HG02973 (cell line): ENCODE results near the gene PLCH1.

ENCODE experiments used
- ATAC-seq: cut with Tn5 transposase; IDR thresholded peaks from one replicate; pipeline ENCODE4 v1.9.1; 2021; ENCODE audit warnings: moderate library complexity; ENCODE audit not compliant: unreplicated experiment

Gene PLCH1

GRCh38 chr3:155609586-155609985 lies 135.3 kb downstream of the PLCH1 start:
- ATAC-seq, result no peak

GRCh38 chr3:155608228-155608920 lies 136.5 kb downstream of the PLCH1 start:
- no peak for ATAC-seq

GRCh38 chr3:155607761-155608160 lies 137.1 kb downstream of the PLCH1 start:
- no peak for ATAC-seq

GRCh38 chr3:155605571-155605970 lies 139.3 kb downstream of the PLCH1 start:
- no peak for ATAC-seq

GRCh38 chr3:155604967-155605366 lies 139.9 kb downstream of the PLCH1 start:
- no peak for ATAC-seq

- no peak for ATAC-seq
Observed at GRCh38 chr3:155604126-155604525, 140.7 kb downstream of the PLCH1 start.

GRCh38 chr3:155603302-155603701 lies 141.6 kb downstream of the PLCH1 start:
- no peak for ATAC-seq

- ATAC-seq, result no peak
Observed at GRCh38 chr3:155602307-155602706, 142.6 kb downstream of the PLCH1 start.

GRCh38 chr3:155598671-155599070 lies 146.2 kb downstream of the PLCH1 start:
- ATAC-seq, result no peak

GRCh38 chr3:155596615-155597014 lies 148.3 kb downstream of the PLCH1 start:
- ATAC-seq, result no peak

GRCh38 chr3:155595371-155595770 lies 149.5 kb downstream of the PLCH1 start:
- ATAC-seq, result no peak

- no peak for ATAC-seq
Observed at GRCh38 chr3:155594526-155595187, 150.2 kb downstream of the PLCH1 start.

GRCh38 chr3:155587581-155587980 lies 157.3 kb downstream of the PLCH1 start:
- no peak for ATAC-seq

GRCh38 chr3:155585384-155585783 lies 159.5 kb downstream of the PLCH1 start:
- ATAC-seq, result no peak

GRCh38 chr3:155581579-155581978 lies 163.3 kb downstream of the PLCH1 start:
- no peak for ATAC-seq

- ATAC-seq, result no peak
Observed at GRCh38 chr3:155572085-155572484, 172.8 kb downstream of the PLCH1 start.

- ATAC-seq, result no peak
Observed at GRCh38 chr3:155568295-155568694, 176.6 kb downstream of the PLCH1 start.

GRCh38 chr3:155560594-155560993 lies 184.3 kb downstream of the PLCH1 start:
- ATAC-seq, result no peak

- no peak for ATAC-seq
Observed at GRCh38 chr3:155560135-155560534, 184.7 kb downstream of the PLCH1 start.

- no peak for ATAC-seq
Observed at GRCh38 chr3:155556531-155556930, 188.3 kb downstream of the PLCH1 start.

GRCh38 chr3:155555479-155556060 lies 189.3 kb downstream of the PLCH1 start:
- peak; percentile 3 for ATAC-seq

- peak; percentile 74 for ATAC-seq
Observed at GRCh38 chr3:155554777-155555451, 190.0 kb downstream of the PLCH1 start.
